GM19025 (cell line): ENCODE results near the gene PIGQ.
"Not testable (repeated sequence)": the region's sequence is repeated elsewhere in the genome, so short reads cannot be mapped to it uniquely, and the experiment has no call there.

ENCODE experiments used
- ATAC-seq: cut with Tn5 transposase; IDR thresholded peaks from one replicate; pipeline ENCODE4 v1.9.1; 2021; ENCODE audit warnings: mild to moderate bottlenecking, low read depth, moderate library complexity; ENCODE audit not compliant: unreplicated experiment

PIGQ gene

GRCh38 chr16:597655-598054, 27.9 kb downstream of the PIGQ start:
- ATAC-seq, result not testable (repeated sequence)

DNA sequence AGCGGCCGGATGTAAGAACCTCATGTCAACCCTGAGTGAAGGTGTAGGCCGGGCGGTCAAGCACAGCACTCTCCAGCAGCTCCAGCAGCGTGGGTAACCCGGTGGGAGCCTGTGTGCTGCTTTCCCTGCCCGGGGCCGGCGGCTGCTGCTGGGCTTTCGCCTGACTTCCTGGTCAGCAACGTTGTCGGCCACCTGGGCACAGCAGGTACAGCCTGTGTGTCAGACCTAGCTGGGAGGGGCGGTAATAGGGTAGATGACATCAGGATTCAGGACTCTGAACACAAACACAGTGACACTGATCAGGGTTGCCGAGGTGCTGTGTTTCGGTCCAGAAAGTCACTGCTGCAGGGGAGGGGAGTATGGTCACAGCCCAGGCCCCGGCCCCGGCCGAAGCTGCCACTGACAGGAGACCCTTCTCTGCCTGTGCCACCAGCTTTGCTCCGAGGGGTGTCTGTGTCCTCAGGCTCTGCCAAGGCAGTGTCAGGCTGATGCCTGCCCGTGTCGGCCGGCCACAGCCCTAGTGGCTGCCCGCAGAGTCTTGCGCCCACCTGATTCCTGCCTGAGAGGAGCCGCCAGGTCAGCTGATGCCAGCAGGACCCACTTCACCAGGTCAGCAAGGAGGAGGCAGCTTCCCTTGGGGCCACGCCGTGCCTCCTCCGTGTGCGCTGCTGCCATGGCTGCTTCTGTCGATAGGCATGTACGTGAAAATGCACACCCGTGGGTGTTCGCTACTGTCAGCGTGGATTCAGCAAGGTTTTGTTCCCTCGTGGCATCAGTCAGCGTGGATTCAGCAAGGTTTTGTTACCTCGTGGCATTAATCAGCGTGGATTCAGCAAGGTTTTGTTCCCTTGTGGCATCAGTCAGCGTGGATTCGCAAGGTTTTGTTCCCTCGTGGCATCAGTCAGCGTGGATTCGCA, 29.3 kb downstream of the PIGQ start:
- ATAC-seq, result no peak

DNA sequence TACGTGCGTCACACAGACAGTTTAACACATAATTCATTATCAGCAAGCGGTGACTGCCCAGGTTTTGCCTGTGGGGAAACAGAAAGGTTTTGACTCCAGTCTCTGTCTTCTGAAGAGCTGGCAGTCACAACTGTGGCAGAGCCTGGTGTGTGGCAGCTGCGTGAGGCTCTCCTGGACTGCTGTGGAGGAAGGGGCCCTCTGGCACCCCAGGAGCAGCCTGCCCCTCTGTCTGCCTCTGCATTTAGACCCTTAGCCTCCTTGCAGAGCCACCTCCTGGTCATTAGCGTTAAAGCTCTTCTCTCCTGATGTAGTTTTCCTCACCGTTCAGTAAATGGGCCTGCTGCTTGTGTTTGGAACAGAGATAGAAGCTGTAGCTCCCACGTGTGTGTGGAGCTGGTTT, 31.0 kb downstream of the PIGQ start:
- no peak for ATAC-seq

DNA sequence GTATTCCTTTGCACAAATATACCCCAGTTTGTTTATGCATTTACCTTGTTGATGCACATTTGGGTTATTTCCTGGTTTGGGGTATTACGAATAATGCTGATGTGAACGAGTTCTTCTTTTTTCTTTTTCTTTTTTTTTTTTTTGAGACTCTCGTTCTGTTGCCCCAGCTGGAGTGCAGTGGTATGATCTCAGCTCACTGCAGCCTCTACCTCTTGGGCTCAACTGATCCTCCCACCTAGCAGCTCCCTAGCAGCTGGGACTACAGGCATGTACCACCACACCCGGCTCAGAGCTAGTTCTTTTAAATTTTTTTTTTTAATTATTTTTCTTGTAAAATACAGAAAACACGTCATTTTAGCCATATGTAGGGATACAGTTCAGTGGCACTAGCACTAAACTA, 34.2 kb downstream of the PIGQ start:
- no peak for ATAC-seq

GRCh38 chr16:606656-607307, 37.0 kb downstream of the PIGQ start:
- ATAC-seq, result no peak

DNA sequence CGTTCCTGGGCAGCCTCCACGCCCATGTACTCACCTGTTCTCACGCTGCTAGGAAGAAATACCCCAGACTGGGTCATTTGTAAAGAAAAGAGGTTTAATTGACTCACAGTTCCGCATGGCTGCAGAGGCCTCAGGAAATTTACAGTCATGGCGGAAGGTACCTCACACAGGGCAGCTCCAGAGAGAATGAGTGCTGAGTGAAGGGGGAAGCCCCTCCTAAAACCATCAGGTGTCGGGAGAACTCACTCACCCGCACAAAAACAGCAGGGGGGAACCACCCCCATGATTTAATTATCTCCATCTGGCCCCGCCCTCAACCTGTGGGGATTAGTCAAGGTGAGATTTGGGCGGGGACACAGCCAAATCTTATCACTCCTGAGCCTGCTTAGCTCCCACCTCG, 38.3 kb downstream of the PIGQ start:
- no peak for ATAC-seq

DNA sequence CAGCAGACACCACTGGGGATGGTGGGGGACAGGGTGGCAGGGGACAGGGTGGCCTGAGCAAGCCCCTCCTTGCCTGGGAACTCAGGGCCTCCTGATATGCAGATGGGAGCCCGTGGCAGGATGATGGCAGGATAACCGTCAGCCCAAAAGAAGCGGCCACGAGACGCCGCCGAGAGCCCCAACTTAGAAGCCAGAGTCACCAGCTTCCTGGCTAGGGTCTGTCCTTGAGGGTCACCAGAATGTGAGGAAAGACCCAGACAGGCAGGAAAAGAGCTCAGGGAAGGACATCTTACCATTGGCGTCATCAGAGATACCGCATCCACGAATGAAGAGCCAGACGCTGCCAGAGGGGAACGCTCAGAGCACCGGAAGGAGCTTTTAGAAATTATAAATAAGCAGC, 39.5 kb downstream of the PIGQ start:
- no peak for ATAC-seq

- ATAC-seq, result no peak
These were observed 40.2 kb downstream of the PIGQ start for GRCh38 chr16:609984-610383.

DNA sequence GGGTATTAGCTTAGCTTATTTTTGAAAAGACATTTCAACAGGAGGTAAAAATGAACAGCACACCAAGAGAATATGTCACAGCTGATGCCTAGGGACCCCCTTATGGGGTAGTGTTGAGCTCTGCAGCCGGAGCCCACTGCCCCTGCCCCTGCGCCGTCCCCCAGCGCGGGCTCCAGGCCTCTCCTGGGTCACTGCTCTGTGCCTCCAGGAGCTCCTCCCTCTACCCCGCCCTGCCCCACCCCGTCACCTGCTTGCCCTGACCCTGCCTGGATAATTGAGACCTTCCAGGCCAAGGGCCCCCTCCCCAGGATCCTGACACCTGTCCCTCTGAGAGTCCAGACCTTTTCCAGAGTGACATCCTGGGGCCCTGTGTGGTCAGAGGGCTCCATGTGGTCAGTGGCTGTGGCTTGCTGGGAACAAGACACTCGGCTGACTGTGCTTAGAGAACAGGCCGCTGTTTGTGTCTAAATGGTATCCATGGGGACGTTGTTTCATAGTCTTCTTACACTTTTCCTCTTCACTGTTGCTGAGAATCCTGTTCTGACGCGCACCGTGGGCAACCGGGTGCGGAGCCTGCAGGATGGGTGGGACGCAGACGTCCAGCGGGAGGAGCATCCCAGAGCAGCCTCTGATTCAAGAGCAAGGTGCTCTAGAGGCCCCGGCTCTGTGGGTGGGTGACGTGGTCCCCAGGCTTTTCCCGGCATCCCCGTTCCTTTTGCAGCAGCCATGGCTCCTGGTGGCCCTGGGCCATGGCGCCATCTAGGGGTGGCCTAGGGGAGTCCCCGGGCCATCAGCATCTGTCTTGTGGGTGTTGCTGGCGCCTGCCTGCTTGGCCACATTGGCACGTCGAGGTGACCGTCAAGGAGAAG, 41.0 kb downstream of the PIGQ start:
- ATAC-seq, result no peak

DNA sequence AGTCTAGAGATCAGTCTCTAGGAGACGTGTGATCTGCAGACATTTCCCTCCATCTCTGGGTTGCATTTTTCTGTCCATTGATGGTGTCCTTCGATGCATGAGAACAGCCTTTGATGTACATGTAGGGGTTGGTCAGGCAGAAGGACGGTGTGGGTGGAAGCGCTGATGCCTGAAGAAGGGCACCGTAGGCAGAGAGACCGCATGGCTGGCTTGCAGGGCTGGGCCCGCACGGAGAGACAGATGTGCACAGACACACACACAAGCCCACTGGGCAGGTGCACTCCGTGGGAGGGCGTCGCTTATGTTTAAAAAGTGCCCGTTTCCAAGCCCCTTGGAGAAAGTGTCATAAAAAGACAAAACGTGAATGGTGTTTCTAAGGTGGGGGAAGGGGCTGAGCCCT, 45.4 kb downstream of the PIGQ start:
- no peak for ATAC-seq

DNA sequence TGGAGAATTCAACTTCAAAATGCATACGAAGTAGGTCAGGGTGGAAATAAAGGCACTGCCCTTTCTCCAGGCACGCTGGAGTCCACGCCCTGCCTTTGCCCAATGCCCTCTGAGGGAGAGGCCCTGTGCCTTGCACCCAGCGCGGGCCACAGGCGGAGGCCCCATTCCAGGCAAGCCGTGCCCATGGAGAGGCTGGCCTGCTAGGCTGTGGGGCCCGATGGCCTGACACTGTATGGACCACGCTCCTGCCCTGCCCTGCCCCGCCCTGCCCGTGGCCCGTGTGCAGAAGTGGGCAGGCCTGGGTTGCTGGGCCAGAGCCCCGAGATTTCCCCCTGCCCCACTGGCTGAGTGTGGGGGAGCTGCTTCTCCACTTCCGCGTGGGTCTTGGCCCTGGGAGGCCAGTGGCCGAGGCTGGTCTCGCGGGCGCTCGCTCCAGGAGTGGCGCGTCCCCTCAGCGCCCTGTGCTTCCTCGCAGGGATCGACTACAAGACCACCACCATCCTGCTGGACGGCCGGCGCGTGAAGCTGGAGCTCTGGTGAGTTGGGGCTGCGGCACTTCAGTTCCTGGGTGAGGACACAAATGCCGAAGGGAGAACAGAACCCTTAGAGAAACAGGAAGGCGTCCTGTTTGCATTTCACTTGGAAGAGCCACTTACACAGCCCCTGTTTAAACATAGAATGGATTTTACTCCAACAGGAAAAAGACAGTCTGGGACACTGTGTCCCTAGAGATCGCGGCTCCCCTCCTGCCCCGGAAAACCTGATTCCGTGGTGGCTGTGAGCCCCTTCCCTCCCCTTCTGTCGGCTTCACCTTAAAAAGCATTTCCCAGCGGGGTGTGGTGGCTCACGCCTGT, 47.2 kb downstream of the PIGQ start:
- no peak for ATAC-seq

GRCh38 chr16:617855-618254, 48.1 kb downstream of the PIGQ start:
- ATAC-seq, result no peak

DNA sequence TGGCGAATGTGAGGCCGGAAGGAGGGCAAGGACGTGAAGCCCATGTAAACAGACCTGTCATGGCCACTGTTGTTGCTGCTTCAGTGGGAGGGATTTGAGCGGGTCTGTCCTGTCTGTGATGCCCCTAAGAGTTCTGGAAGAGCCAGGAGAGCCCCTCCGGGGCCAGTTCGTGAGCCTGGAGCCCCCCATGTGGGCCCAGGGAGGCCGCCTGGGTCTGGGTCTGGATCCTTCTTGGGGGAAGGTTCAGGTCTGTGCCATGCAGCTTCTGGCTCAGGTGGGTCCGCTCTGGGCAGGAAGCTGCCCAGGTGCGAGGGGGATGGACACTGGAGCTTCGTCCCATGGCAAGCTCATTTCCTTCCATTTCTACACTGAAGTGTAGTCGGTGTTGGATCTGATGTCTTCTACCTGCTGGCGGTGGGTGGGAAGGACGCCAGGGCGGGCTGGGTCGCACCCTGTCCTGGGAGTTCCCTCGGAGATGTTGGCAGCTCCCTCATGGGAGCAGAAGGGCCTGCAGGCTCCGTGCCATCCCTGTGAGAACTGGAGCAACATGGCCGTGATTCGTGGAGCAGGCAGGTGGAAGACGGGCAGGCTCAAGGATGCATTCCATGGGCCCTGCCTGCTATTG, 49.8 kb downstream of the PIGQ start:
- no peak for ATAC-seq

- ATAC-seq, result no peak
These were observed 51.1 kb downstream of the PIGQ start for GRCh38 chr16:620700-621525.

GRCh38 chr16:621526-622105, 51.8 kb downstream of the PIGQ start:
- ATAC-seq, result no peak

DNA sequence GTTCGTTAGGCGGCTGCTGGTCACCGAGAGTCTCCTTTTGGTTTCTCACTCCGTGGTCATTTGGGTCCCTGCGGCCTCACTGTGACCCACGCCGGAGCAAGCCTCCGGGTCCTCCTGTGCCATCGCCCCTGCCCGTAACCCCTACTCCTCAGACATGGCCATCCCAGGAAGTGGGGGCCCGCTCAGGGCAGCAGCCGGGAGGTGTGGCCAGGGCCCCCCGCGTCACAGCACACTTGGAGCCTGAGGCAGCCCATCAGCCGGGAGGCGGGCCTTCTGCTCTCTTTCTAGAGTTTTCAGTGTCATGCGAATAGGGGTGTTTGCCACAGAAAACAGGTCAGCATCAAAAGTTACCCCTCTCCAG, 53.1 kb downstream of the PIGQ start:
- ATAC-seq, result no peak

DNA sequence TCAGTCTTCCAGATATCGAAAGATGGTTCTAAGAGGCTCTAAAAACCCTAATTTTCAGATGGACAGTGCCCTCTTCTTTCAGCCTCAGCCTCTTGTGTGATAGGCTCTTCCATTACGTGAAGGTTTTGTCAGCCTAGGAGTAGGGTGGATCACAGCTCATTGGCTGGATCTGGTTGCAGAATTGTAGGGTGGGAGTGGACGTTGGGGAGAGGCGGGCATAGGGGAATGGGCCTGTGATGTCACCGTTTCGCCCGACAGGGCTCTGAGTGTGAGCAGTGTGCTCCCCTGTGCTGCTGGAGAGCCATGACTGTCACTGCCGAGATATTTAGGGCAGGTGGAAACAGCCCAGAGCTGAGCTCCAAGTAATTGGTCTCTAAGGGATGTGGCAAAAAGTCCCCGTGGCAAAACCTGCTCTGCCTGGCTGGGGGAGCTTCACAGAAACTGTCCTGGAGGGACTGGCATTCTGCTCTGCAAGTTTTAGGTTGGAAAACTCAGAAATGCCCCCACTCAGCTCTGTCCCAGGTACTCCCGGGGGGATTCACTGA, 54.8 kb downstream of the PIGQ start:
- no peak for ATAC-seq
